ENCODE results near the gene PDE1A. TPM values are rescaled to one million over a fixed set of nuclear protein-coding genes. Genes with fewer than 3 reads are reported as not detected.

Gene PDE1A
- total RNA-seq, 1 experiment from 2014 or later: not detected

GRCh38 chr2:182173944-182174622 lies 252.8 kb downstream of the PDE1A start:
- Histone ChIP-seq H3K4me1 (replicated peaks) (no peaks in the 10 kb centered on the region), H3K27ac (no peak overlapping the region), H3K27me3 (replicated peaks) (no peaks in the 10 kb centered on the region; the same call in 1 of the 2 replicates), H3K9me3 (replicated peaks) (no peaks in the 10 kb centered on the region), H3K36me3 (no peaks in the 10 kb centered on the region), H3K4me3 (no peak overlapping the region)
- no peak for DNase-seq (ENCODE audit: low read depth in 1 of 2, low spot score in 2 of 2)

GRCh38 chr2:182170341-182170740 lies 256.5 kb downstream of the PDE1A start:
- 0 out of 2 replicates have a peak, but pooled peaks cover 3% of the 10 kb centered on the region for H3K27me3 ChIP-seq (replicated peaks)
- no peaks in the 10 kb centered on the region for H3K4me1 ChIP-seq (replicated peaks)
- no peaks in the 10 kb centered on the region for H3K36me3 ChIP-seq
- H3K9me3 ChIP-seq (replicated peaks): no peaks in the 10 kb centered on the region
- no peak overlapping the region for H3K27ac ChIP-seq
- H3K4me3 ChIP-seq: no peak overlapping the region
- DNase-seq (ENCODE audit: low read depth in 1 of 2, low spot score in 2 of 2): no peak

DNA sequence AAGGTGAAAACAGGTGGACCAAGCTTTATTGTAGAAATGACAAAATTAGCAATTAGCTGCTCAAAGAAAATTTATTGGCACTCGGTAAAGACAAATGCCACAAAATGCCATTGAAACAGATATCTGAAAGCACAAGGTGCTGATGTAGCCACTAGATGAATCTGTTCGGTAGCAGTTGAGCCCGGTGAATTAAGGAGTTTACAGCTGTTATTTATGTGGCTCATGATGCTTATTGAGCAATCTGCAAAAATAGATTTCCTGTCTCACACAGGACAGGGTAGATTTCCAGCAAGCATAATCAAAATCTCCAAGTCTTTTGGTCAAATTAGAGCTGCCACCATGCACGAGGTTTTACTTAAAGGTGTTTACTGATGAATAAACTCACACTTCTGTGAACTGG lies 259.0 kb downstream of the PDE1A start:
- no peak for DNase-seq (ENCODE audit: low read depth in 1 of 2, low spot score in 2 of 2)
- no peak overlapping the region for H3K27ac ChIP-seq
- no peaks in the 10 kb centered on the region for H3K4me1 ChIP-seq (replicated peaks)
- H3K36me3 ChIP-seq: no peaks in the 10 kb centered on the region
- H3K27me3 ChIP-seq (replicated peaks): 0 out of 2 replicates have a peak, but pooled peaks cover 3% of the 10 kb centered on the region
- H3K9me3 ChIP-seq (replicated peaks): no peaks in the 10 kb centered on the region
- H3K4me3 ChIP-seq: no peak overlapping the region

GRCh38 chr2:182166841-182167240 lies 260.0 kb downstream of the PDE1A start:
- no peak overlapping the region for H3K27ac ChIP-seq
- no peak for DNase-seq (ENCODE audit: low read depth in 1 of 2, low spot score in 2 of 2)
- no peak overlapping the region for H3K4me3 ChIP-seq
- no peaks in the 10 kb centered on the region for H3K9me3 ChIP-seq (replicated peaks)
- H3K4me1 ChIP-seq (replicated peaks): no peaks in the 10 kb centered on the region
- no peaks in the 10 kb centered on the region for H3K36me3 ChIP-seq
- H3K27me3 ChIP-seq (replicated peaks): 0 out of 2 replicates have a peak, but pooled peaks cover 3% of the 10 kb centered on the region

DNA sequence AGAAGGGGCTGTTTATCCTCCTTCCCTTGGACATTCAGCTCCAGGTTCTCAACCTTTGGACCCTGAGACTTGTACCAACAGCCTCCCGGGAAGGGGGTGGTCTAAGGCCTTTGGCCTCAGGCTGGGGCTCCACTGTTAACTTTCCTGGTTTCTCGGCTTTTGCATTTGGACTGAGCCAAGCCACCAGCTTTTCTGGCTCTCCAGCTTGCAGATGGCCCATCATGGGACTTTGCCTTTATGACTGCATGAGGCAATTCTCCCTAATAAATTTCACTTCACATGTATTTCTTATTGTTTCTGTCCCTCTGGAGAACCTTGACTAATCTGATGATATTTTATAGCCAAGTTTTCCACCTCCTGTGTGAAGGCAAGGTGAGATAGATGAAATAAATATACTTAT lies 260.4 kb downstream of the PDE1A start:
- no peaks in the 10 kb centered on the region for H3K36me3 ChIP-seq
- no peak for DNase-seq (ENCODE audit: low read depth in 1 of 2, low spot score in 2 of 2)
- no peaks in the 10 kb centered on the region for H3K9me3 ChIP-seq (replicated peaks)
- no peaks in the 10 kb centered on the region for H3K4me1 ChIP-seq (replicated peaks)
- H3K27me3 ChIP-seq (replicated peaks): 0 out of 2 replicates have a peak, but pooled peaks cover 3% of the 10 kb centered on the region
- no peak overlapping the region for H3K4me3 ChIP-seq
- no peak overlapping the region for H3K27ac ChIP-seq

DNA sequence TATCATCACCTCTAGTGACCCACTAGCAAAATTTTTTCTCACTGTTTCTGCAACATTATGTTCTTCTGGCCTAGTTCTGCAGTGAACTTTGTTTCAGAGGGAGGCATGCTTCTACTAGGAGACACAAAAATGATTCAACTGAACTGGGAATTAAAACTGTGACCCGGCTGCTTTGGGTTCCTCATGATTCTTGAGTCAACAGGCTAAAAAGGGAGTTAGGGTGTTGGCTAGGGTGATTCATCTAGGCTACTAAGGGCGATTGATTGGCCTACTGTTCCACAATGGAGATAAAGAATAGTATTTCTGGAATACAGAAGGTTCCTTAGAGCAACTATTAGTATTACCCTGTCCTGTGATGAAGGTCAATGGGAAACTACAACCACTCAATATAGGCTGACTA lies 261.6 kb downstream of the PDE1A start:
- Histone ChIP-seq H3K4me1 (replicated peaks) (no peaks in the 10 kb centered on the region), H3K27me3 (replicated peaks) (0 out of 2 replicates have a peak, but pooled peaks cover 3% of the 10 kb centered on the region), H3K36me3 (no peaks in the 10 kb centered on the region), H3K27ac (no peak overlapping the region), H3K4me3 (no peak overlapping the region), H3K9me3 (replicated peaks) (no peaks in the 10 kb centered on the region)
- DNase-seq (ENCODE audit: low read depth in 1 of 2, low spot score in 2 of 2): no peak

DNA sequence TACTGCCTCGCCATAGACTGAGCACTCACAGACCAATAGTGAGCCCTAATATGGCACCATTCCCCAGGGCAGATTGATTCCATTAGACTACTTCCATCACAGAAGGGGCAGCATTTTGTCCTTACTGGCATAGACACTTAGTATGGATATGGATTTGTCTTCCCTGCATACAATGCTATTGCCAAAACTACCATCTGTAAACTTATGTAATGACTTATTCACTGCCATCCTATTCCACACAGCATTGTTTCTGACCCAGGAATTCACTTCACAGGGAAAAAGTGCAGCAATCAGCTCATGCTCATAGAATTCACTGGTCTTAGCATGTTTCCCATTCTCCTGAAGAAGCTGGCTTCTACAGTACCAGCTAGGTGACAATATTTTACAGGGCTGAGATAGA lies 262.1 kb downstream of the PDE1A start:
- no peak overlapping the region for H3K27ac ChIP-seq

DNA sequence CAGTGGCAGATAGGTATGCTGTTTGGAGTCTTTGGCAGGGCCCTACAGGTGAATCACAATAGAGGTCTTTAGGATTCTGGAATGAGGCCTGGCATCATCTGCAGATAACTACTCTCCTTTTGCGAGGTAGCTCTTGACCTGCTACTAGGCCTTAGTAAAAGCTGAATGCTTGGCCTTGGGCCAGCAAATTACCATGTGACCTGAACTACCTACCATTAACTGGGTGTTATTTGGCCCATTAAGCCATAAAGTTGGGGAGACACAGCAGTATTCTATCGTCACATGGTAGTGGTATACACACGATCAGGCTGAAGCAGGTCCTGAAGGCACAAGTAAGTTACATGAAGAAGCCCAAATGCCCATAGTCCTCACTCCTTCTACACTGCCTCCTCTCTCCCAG lies 263.0 kb downstream of the PDE1A start:
- H3K9me3 ChIP-seq (replicated peaks): no peaks in the 10 kb centered on the region
- 0 out of 2 replicates have a peak, but pooled peaks cover 3% of the 10 kb centered on the region for H3K27me3 ChIP-seq (replicated peaks)
- no peaks in the 10 kb centered on the region for H3K36me3 ChIP-seq
- H3K4me1 ChIP-seq (replicated peaks): no peaks in the 10 kb centered on the region
- no peak for DNase-seq (ENCODE audit: low read depth in 1 of 2, low spot score in 2 of 2)
- no peak overlapping the region for H3K4me3 ChIP-seq
- H3K27ac ChIP-seq: no peak overlapping the region

More for the DNA sequence above, 262.1 kb downstream of the PDE1A start:
- H3K9me3 ChIP-seq (replicated peaks): no peaks in the 10 kb centered on the region
- H3K36me3 ChIP-seq: no peaks in the 10 kb centered on the region
- 0 out of 2 replicates have a peak, but pooled peaks cover 3% of the 10 kb centered on the region for H3K27me3 ChIP-seq (replicated peaks)
- H3K4me3 ChIP-seq: no peak overlapping the region
- DNase-seq (ENCODE audit: low read depth in 1 of 2, low spot score in 2 of 2): no peak
- H3K4me1 ChIP-seq (replicated peaks): no peaks in the 10 kb centered on the region

- H3K9me3 ChIP-seq (replicated peaks): no peaks in the 10 kb centered on the region
- no peak overlapping the region for H3K27ac ChIP-seq
- H3K36me3 ChIP-seq: no peaks in the 10 kb centered on the region
- H3K4me1 ChIP-seq (replicated peaks): peaks cover 7% of the 10 kb centered on the region; the same call in 1 of the 2 replicates
- H3K27me3 ChIP-seq (replicated peaks): 0 out of 2 replicates have a peak, but pooled peaks cover 3% of the 10 kb centered on the region
- no peak for DNase-seq (ENCODE audit: low read depth in 1 of 2, low spot score in 2 of 2)
- no peak overlapping the region for H3K4me3 ChIP-seq
These were observed 278.5 kb downstream of the PDE1A start for GRCh38 chr2:182148344-182148743.

GRCh38 chr2:182144776-182145165 lies 282.1 kb downstream of the PDE1A start:
- Histone ChIP-seq H3K36me3 (no peaks in the 10 kb centered on the region), H3K27me3 (replicated peaks) (0 out of 2 replicates have a peak, but pooled peaks cover 3% of the 10 kb centered on the region), H3K9me3 (replicated peaks) (no peaks in the 10 kb centered on the region), H3K4me3 (no peak overlapping the region), H3K27ac (no peak overlapping the region), H3K4me1 (replicated peaks) (peaks cover 7% of the 10 kb centered on the region; the same call in 1 of the 2 replicates)
- no peak for DNase-seq (ENCODE audit: low read depth in 1 of 2, low spot score in 2 of 2)

- H3K27me3 ChIP-seq (replicated peaks): 0 out of 2 replicates have a peak, but pooled peaks cover 2% of the 10 kb centered on the region
- DNase-seq (ENCODE audit: low read depth in 1 of 2, low spot score in 2 of 2): no peak
- no peaks in the 10 kb centered on the region for H3K9me3 ChIP-seq (replicated peaks)
- no peak overlapping the region for H3K4me3 ChIP-seq
- no peaks in the 10 kb centered on the region for H3K36me3 ChIP-seq
- no peak overlapping the region for H3K27ac ChIP-seq
- peaks cover 7% of the 10 kb centered on the region; the same call in 1 of the 2 replicates for H3K4me1 ChIP-seq (replicated peaks)
These were observed 282.6 kb downstream of the PDE1A start for GRCh38 chr2:182144041-182144775.

DNA sequence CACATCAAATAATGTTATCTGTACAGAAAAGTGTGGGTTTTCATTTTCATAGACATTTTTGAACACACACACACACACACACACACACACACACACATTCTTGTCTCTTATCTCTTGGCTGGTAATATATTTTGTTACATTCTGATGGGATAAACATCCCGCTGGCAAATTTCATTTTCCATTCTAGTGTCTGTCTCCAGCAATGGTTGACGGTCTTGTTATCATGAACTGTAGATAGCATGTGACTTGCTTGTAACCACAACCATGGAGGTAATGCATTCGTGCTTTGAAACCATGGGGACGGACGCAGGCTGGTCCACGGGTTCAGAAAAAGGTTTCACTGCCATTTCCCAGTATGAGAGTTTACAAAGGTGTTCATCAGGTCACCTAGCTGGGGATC lies 284.8 kb downstream of the PDE1A start:
- H3K27ac ChIP-seq: no peak overlapping the region
- no peaks in the 10 kb centered on the region for H3K36me3 ChIP-seq
- no peaks in the 10 kb centered on the region for H3K27me3 ChIP-seq (replicated peaks)
- DNase-seq (ENCODE audit: low read depth in 1 of 2, low spot score in 2 of 2): no peak
- peaks cover 7% of the 10 kb centered on the region; the same call in 1 of the 2 replicates for H3K4me1 ChIP-seq (replicated peaks)
- no peak overlapping the region for H3K4me3 ChIP-seq
- no peaks in the 10 kb centered on the region for H3K9me3 ChIP-seq (replicated peaks)

DNA sequence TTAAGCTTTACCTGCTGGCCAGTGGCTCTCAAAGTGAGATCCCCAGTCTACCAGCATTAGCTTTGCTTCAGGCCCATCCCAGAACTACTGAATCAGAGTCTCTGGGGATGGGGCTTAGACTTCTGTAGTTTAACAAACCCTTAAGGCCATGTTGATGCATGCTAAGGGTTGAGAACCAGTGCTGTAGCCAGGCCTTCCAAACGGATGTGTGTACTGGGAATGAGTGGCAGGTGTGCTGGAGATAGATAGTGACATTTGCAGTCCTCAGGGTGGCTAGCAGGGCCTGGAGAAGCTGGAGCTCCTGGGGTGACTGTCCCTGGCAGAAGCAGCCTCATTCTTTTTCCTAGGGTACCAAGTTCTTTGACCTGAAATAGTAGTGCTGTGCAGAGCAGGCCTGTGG lies 292.6 kb downstream of the PDE1A start:
- DNase-seq (ENCODE audit: low read depth in 1 of 2, low spot score in 2 of 2): no peak
- no peaks in the 10 kb centered on the region for H3K36me3 ChIP-seq
- H3K4me3 ChIP-seq: no peak overlapping the region
- H3K27ac ChIP-seq: no peak overlapping the region
- H3K4me1 ChIP-seq (replicated peaks): no peaks in the 10 kb centered on the region
- H3K27me3 ChIP-seq (replicated peaks): no peaks in the 10 kb centered on the region
- no peaks in the 10 kb centered on the region for H3K9me3 ChIP-seq (replicated peaks)
